ENCODE measurements around the gene CLEC20A. TPM values are rescaled to one million over a fixed set of nuclear protein-coding genes. Genes with fewer than 3 reads are reported as not detected.

CLEC20A gene
- total and polyA plus RNA-seq, 9 of the 15 experiments (the other 6 are each of a cell fraction or from before 2014, with no cell fraction given) = not detected

DNA sequence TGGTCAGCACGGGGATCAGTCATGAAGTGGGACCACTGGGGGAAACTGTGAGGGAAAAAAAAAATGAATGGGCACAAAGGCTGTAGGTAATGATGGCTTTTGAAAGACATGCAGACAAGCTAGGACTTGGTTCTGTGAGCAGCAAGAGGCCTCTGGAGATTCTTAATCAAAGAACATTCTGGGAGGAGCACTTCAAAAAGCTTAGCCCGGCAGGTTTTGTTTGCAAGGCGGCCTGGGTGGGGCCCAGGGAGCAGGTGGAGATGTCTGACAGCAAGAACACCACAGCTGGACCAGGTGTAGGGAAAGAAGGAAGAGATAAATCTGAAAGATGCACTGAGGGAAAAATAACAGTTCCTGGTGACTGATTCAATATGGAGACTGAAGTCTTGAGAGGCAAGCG, 22.1 kb upstream of the CLEC20A start (continued):
- no peak for TF ChIP-seq ID3 (CRISPR knock-in tag; IDR thresholded peaks at IDR 0.05)
- TF ChIP-seq ID3 (tag; IDR thresholded peaks at IDR 0.05) = no peak
- no peak for TF ChIP-seq NCOA6 (IDR thresholded peaks at IDR 0.05)
- TF ChIP-seq POLR2AphosphoS2 (IDR thresholded peaks at IDR 0.05; ENCODE audit: low read length) = no peak
- TF ChIP-seq NFYB (IDR thresholded peaks at IDR 0.05; ENCODE audit: extremely low read depth, insufficient read length) = no peak

DNA sequence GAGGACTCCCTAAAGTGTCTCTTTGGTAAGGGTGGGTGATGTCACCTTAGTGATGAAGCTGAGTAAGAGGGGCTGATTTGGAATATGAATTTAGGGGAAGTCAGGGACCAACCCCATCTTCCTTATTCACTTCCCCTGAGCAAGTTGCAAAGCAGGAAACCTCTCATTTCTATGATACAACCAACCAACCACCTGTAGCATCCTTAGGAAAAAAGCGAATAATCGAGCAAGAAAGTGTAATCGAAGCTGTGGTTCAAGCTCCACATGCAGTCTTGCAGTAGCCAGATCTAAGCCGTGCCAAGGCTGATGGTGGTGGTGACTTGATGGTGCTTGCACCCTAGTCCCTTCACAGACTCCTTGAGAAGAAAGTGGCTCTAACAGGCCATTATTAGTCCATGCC, 19.3 kb upstream of the CLEC20A start:
- intact Hi-C loops (cut with micrococcal nuclease) = no loop called here
- FAIRE-seq (no peak), DNase-seq (ENCODE audit: extremely low read depth in 1 of 4, low spot score in 3 of 4) (no peak), ATAC-seq (no peak)
- Histone ChIP-seq H3K36me3 (ENCODE audit: control insufficient read depth, insufficient read depth, low read length) (no peaks in the 10 kb centered on the region), H2AFZ (ENCODE audit: low read depth, low read length) (no peak overlapping the region), H3K9me1 (ENCODE audit: control insufficient read depth, insufficient read depth, low read length) (no peaks in the 10 kb centered on the region), H3K79me2 (ENCODE audit: control insufficient read depth, insufficient read depth, low read length) (no peaks in the 10 kb centered on the region), H4K20me1 (replicated peaks; ENCODE audit: control insufficient read depth, insufficient read depth, low read length) (no peaks in the 10 kb centered on the region), H3K9me3 (replicated peaks; ENCODE audit: control insufficient read depth, insufficient read depth, low read depth, low read length) (no peaks in the 10 kb centered on the region), H3K27me3 (ENCODE audit: control insufficient read depth in 2 of 2, insufficient read depth in 2 of 2, low read length in 2 of 2) (peaks cover 0 to 20% of the 10 kb centered on the region in 2 experiments; a peak in 2 of 5 replicates), H3K27ac (ENCODE audit: extremely low read depth, low read depth, low read length) (no peak overlapping the region), H3K9ac (ENCODE audit: insufficient read depth in 1 of 2, low read depth in 2 of 2, low read length in 2 of 2) (no peak overlapping the region), H3K4me3 (no peak overlapping the region), H3K4me2 (ENCODE audit: insufficient read depth, low read length) (no peak overlapping the region), H3K4me1 (replicated peaks in 1 of 2; ENCODE audit: control insufficient read depth in 2 of 2, insufficient read depth in 2 of 2, low read length in 2 of 2) (0 out of 5 replicates have a peak, but pooled peaks cover 0 to 3% of the 10 kb centered on the region in 2 experiments)
- TF ChIP-seq ZNF121 (CRISPR knock-in tag; conservative IDR thresholded peaks at IDR 0.05) (no peak), TAF7 (tag; IDR thresholded peaks at IDR 0.05) (no peak), GATA2 (CRISPR knock-in tag; IDR thresholded peaks at IDR 0.05) (no peak), LEF1 (IDR thresholded peaks at IDR 0.05) (no peak), SMARCC2 (IDR thresholded peaks at IDR 0.05; ENCODE audit: low read depth) (no peak), MBD1 (CRISPR knock-in tag; IDR thresholded peaks at IDR 0.05) (no peak), NCOA4 (IDR thresholded peaks at IDR 0.05; ENCODE audit: partially characterized antibody) (no peak)
- TF ChIP-seq, protein P1, sequence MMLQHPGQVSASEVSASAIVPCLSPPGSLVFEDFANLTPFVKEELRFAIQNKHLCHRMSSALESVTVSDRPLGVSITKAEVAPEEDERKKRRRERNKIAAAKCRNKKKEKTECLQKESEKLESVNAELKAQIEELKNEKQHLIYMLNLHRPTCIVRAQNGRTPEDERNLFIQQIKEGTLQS (IDR thresholded peaks at IDR 0.05) = no peak
- TF ChIP-seq, protein P1 (CRISPR knock-in tag; conservative IDR thresholded peaks at IDR 0.05) = no peak
- in situ Hi-C loops (cut with MboI) = no loop called here
- CTCF ChIA-PET (ENCODE audit: low intra/inter-chr PET ratio) = no interaction called here
- WGBS (ENCODE audit: insufficient coverage, low coverage, missing lambda C conversion rate) = 0% methylated on average over 4 of the region's 4 CpGs
- POLR2A ChIA-PET = interaction anchor here (0.6 to 1.0 kb wide), 2 partner anchors 21 to 1753 kb away, joined by 3 read pairs; no protein-coding TSS in a partner anchor
- no TSS peak for BruUV-seq (replicated peaks)

Data from K562 (cell line).